ENCODE measurements around the gene GPER1.

GRCh38 chr7:1080921-1081255 lies 7.0 kb upstream of the GPER1 start:
- TF ChIP-seq POLR2AphosphoS5 (IDR thresholded peaks at IDR 0.05; ENCODE audit: low read depth, low read length) (no peak), RAD21 (IDR thresholded peaks at IDR 0.05; ENCODE audit: low read depth) (no peak), POLR2A (IDR thresholded peaks at IDR 0.05; ENCODE audit: borderline replicate concordance, extremely low read depth, insufficient read depth, insufficient read length) (no peak), SP1 (IDR thresholded peaks at IDR 0.05; ENCODE audit: low read depth) (no peak), ZNF274 (IDR thresholded peaks at IDR 0.05; ENCODE audit: low read depth, low read length) (no peak)
- TF ChIP-seq, protein P1, sequence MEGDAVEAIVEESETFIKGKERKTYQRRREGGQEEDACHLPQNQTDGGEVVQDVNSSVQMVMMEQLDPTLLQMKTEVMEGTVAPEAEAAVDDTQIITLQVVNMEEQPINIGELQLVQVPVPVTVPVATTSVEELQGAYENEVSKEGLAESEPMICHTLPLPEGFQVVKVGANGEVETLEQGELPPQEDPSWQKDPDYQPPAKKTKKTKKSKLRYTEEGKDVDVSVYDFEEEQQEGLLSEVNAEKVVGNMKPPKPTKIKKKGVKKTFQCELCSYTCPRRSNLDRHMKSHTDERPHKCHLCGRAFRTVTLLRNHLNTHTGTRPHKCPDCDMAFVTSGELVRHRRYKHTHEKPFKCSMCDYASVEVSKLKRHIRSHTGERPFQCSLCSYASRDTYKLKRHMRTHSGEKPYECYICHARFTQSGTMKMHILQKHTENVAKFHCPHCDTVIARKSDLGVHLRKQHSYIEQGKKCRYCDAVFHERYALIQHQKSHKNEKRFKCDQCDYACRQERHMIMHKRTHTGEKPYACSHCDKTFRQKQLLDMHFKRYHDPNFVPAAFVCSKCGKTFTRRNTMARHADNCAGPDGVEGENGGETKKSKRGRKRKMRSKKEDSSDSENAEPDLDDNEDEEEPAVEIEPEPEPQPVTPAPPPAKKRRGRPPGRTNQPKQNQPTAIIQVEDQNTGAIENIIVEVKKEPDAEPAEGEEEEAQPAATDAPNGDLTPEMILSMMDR (IDR thresholded peaks at IDR 0.05 in 2 of 3, conservative IDR thresholded peaks at IDR 0.05 in 1 of 3; ENCODE audit: borderline replicate concordance in 1 of 3, insufficient read depth in 1 of 3, low read depth in 2 of 3, low read length in 2 of 3), result no peak
- TF ChIP-seq, protein P2, sequence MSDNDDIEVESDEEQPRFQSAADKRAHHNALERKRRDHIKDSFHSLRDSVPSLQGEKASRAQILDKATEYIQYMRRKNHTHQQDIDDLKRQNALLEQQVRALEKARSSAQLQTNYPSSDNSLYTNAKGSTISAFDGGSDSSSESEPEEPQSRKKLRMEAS (IDR thresholded peaks at IDR 0.05), result no peak
